ENCODE results near the gene PLCXD1.

DNA sequence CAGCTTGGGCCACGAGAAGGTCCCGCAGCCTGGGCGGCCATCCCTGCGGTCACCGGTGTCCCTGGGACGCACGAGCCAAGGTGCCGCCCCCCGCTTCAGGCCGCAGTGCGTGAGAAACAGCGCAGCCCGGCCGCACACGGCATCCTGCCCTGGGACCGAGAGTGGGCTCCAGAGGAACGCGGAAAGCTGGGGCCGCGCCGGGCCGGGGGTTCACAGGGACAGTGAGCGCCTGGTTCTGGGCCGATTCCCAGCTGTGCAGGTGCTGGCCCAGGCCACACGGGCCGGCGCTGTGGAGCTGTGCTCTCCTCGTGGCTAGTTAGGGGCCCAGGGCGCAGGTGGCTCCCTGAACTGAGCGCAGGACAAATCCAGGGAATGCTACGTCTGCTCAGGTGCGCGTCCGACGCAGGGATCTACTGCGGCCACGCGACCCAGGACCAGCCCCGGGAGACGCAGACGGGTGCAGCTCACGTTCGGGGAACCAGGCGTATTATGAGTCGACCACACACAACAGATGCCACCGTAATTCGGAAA lies 63.3 kb downstream of the PLCXD1 start:
- TF ChIP-seq, protein P1, sequence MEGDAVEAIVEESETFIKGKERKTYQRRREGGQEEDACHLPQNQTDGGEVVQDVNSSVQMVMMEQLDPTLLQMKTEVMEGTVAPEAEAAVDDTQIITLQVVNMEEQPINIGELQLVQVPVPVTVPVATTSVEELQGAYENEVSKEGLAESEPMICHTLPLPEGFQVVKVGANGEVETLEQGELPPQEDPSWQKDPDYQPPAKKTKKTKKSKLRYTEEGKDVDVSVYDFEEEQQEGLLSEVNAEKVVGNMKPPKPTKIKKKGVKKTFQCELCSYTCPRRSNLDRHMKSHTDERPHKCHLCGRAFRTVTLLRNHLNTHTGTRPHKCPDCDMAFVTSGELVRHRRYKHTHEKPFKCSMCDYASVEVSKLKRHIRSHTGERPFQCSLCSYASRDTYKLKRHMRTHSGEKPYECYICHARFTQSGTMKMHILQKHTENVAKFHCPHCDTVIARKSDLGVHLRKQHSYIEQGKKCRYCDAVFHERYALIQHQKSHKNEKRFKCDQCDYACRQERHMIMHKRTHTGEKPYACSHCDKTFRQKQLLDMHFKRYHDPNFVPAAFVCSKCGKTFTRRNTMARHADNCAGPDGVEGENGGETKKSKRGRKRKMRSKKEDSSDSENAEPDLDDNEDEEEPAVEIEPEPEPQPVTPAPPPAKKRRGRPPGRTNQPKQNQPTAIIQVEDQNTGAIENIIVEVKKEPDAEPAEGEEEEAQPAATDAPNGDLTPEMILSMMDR (IDR thresholded peaks at IDR 0.05; ENCODE audit: poor library complexity) = no peak
- TF ChIP-seq EZH2 (IDR thresholded peaks at IDR 0.05; ENCODE audit: borderline replicate concordance) = no peak
- no peak for TF ChIP-seq EZH2phosphoT487 (IDR thresholded peaks at IDR 0.05; ENCODE audit: low read depth, severe bottlenecking, unreplicated experiment)

Measured in hepatocyte (in vitro differentiated cells).